Adrenal gland (tissue), 12 donors: ENCODE results near the gene PTPN5. TPM values are rescaled to one million over a fixed set of nuclear protein-coding genes. Genes with fewer than 3 reads are reported as not detected.

ENCODE experiments used
- DNase-seq, 7 donors: peaks; one replicate each; pipeline ENCODE4 v3.0.0-alpha.2; 2019 to 2020
- H3K27ac ChIP-seq, 5 donors: fragments of 200-600 bp; sonication (generic) in 4 of 5; 1 replicate in 3 of 5; 2 replicates in 2 of 5; pipeline versions ENCODE4 v1.5.1 to v1.8.0; 2016 to 2020; ENCODE audit warnings: mild to moderate bottlenecking in 1 of 5
- H3K27me3 ChIP-seq: fragments of 200-600 bp; 2 replicates; pipeline ENCODE4 v1.8.0; 2021
- H3K36me3 ChIP-seq, 2 donors: fragments of 200-600 bp; replicated peaks in 1 of 2; 1 replicate in 1 of 2; 2 replicates in 1 of 2; pipeline versions ENCODE4 v1.5.1 to v1.8.0; 2018 to 2022
- H3K4me1 ChIP-seq, 2 donors: fragments of 200-600 bp; replicated peaks in 1 of 2; 1 replicate in 1 of 2; 2 replicates in 1 of 2; pipeline versions ENCODE4 v1.5.1 to v1.8.0; 2018 to 2021
- H3K4me3 ChIP-seq, 4 donors: fragments of 200-600 bp; sonication (generic) in 3 of 4; one replicate each; pipeline ENCODE4 v1.5.1; 2016 to 2018
- H3K9me3 ChIP-seq, 3 donors: fragments of 200-600 bp; sonication (generic) in 1 of 3; replicated peaks in 1 of 3; 1 replicate in 2 of 3; 2 replicates in 1 of 3; pipeline versions ENCODE4 v1.5.1 to v1.8.0; 2016 to 2021
- CTCF ChIP-seq, 6 experiments: fragments of 450-650 bp in 4 of 6; fragments of 200-600 bp in 2 of 6; sonication (generic) in 1 of 6; IDR thresholded peaks; 1 replicate in 5 of 6; 2 replicates in 1 of 6; pipeline versions ENCODE4 v1.5.1 to v1.8.0; 2016 to 2021; ENCODE audit warnings: antibody characterized with exemption in 6 of 6, mild to moderate bottlenecking in 2 of 6, moderate library complexity in 1 of 6
- POLR2A ChIP-seq, 2 donors: fragments of 450-650 bp; IDR thresholded peaks; one replicate each; pipeline ENCODE4 v1.6.1; 2017; ENCODE audit warnings: antibody characterized with exemption in 2 of 2, mild to moderate bottlenecking in 2 of 2, moderate library complexity in 1 of 2
- WGBS, 4 donors: extraction: QIAGEN DNeasy Blood & Tissue Kit in 2 of 4; methylation state at CpG; one replicate each; pipeline versions ENCODE4 v1.1.5 to v1.1.7; 2013 to 2017; 5-methylcytosine and 5-hydroxymethylcytosine counted together
- intact Hi-C, 2 donors: fragments of 100-400 bp; cut with DNase I; formaldehyde crosslinking; loops; one replicate each; pipeline versions ENCODE4 v1.14.1 to v1.15.0; 2022 to 2023
- polyA plus RNA-seq, 3 donors: library from polyadenylated mRNA; stranded (reverse); fragments of 200-250 nt in 2 of 3; fragments of 350-450 nt in 1 of 3; fragmentation: Illumina TruSeq in 1 of 3; extraction: RNeasy Lipid Tissue Mini Kit (QIAGEN cat#74804) in 1 of 3; gene quantifications; one replicate each; pipeline ENCODE4 v1.2.3, GENCODE V29; 2013 to 2014
- total RNA-seq, 9 donors: library from RNA; depleted of rRNA in 4 of 9; stranded (reverse); fragments of >200 nt in 4 of 9; fragments of 120-200 nt in 1 of 9; fragmentation: NEBNext Ultra II Directional in 1 of 9; extraction: Animal tissue kit (Norgen Biotek cat#: 25700) in 1 of 9; gene quantifications; one replicate each; pipeline versions ENCODE4 v1.1.0 to v1.2.4, GENCODE V29; 2013 to 2023
- donor health status: healthy with polysubstance abuse.
- donor health status: Bipolar disorder and iron deficiency.
- donor health status: DM: yes; HTN: yes; CAD: no.
- donor health status: DM: no; HTN: no; CAD: no.
- donor health status: DM: no; HTN: no; CAD: no.
- donor health status: DM: yes; HTN: yes; CAD: no.

PTPN5 gene
- total and polyA plus RNA-seq, 12 donors = 0.06 to 1.3 (median 0.28) TPM; not detected in 2

GRCh38 chr11:18761741-18762140 lies 29.9 kb downstream of the PTPN5 start:
- no peak overlapping the region for H3K27ac ChIP-seq
- H3K9me3 ChIP-seq = no peaks in the 10 kb centered on the region
- no peak for TF ChIP-seq POLR2A (IDR thresholded peaks at IDR 0.05)
- TF ChIP-seq CTCF (IDR thresholded peaks at IDR 0.05) = no peak
- no peaks in the 10 kb centered on the region for H3K27me3 ChIP-seq
- H3K36me3 ChIP-seq = no peaks in the 10 kb centered on the region
- H3K4me3 ChIP-seq = no peak overlapping the region
- intact Hi-C loops = loop anchor here in 1 of 2 donors (10.0 kb wide), 1 partner anchor 647 kb away; no protein-coding TSS in a partner anchor
- DNase-seq = no peak
- 83 to 86% (median 84%) methylated on average over 11 of the region's 11 CpGs for WGBS, 4 donors
- H3K4me1 ChIP-seq = no peaks in the 10 kb centered on the region

- Histone ChIP-seq H3K4me3 (no peak overlapping the region), H3K9me3 (no peaks in the 10 kb centered on the region), H3K27ac (no peak overlapping the region), H3K4me1 (no peaks in the 10 kb centered on the region), H3K36me3 (no peaks in the 10 kb centered on the region), H3K27me3 (no peaks in the 10 kb centered on the region)
- 86 to 96% (median 91%) methylated on average over 3 of the region's 3 CpGs for WGBS, 4 donors
- no peak for DNase-seq
- intact Hi-C loops = loop anchor here in 1 of 2 donors (10.0 kb wide), 1 partner anchor 646 kb away; no protein-coding TSS in a partner anchor
- TF ChIP-seq CTCF (IDR thresholded peaks at IDR 0.05) = no peak
- TF ChIP-seq POLR2A (IDR thresholded peaks at IDR 0.05) = no peak
Measured at GRCh38 chr11:18761144-18761543, 30.5 kb downstream of the PTPN5 start.

- intact Hi-C loops = no loop called here
- H3K27me3 ChIP-seq = no peaks in the 10 kb centered on the region
- 46 to 55% (median 49%) methylated on average over 3 of the region's 3 CpGs for WGBS, 4 donors
- H3K36me3 ChIP-seq = no peaks in the 10 kb centered on the region
- H3K9me3 ChIP-seq = no peaks in the 10 kb centered on the region
- no peak for DNase-seq
- no peak overlapping the region for H3K27ac ChIP-seq
- no peak for TF ChIP-seq CTCF (IDR thresholded peaks at IDR 0.05)
- H3K4me1 ChIP-seq = no peaks in the 10 kb centered on the region
- H3K4me3 ChIP-seq = no peak overlapping the region
Measured at GRCh38 chr11:18757811-18758210, 33.8 kb downstream of the PTPN5 start.

GRCh38 chr11:18756889-18757288 lies 34.7 kb downstream of the PTPN5 start:
- Histone ChIP-seq H3K4me3 (no peak overlapping the region), H3K4me1 (no peaks in the 10 kb centered on the region), H3K9me3 (no peaks in the 10 kb centered on the region), H3K27ac (no peak overlapping the region), H3K27me3 (no peaks in the 10 kb centered on the region), H3K36me3 (no peaks in the 10 kb centered on the region)
- no peak for DNase-seq
- 82 to 96% (median 90%) methylated on average over 2 of the region's 2 CpGs for WGBS, 4 donors
- no peak for TF ChIP-seq CTCF (IDR thresholded peaks at IDR 0.05)
- TF ChIP-seq POLR2A (IDR thresholded peaks at IDR 0.05) = no peak
- intact Hi-C loops = no loop called here
